Osteocyte (in vitro differentiated cells): ENCODE data around the gene TMEM41A. TPM values are rescaled to one million over a fixed set of nuclear protein-coding genes. Genes with fewer than 3 reads are reported as not detected.

Experiments used
- DNase-seq: peaks from one replicate; pipeline ENCODE4 v3.0.0; 2021; ENCODE audit warnings: mixed read lengths; ENCODE audit not compliant: unreplicated experiment; ENCODE audit errors: extremely low spot score
- H3K27ac Mint-ChIP-seq: one replicate; pipeline ENCODE4 v1.8.0; 2021; ENCODE audit warnings: mild to moderate bottlenecking, mixed read lengths; ENCODE audit not compliant: unreplicated experiment
- H3K27me3 Mint-ChIP-seq: one replicate; pipeline ENCODE4 v1.8.0; 2021; ENCODE audit warnings: mixed read lengths; ENCODE audit not compliant: unreplicated experiment
- H3K36me3 Mint-ChIP-seq: one replicate; pipeline ENCODE4 v1.8.0; 2021; ENCODE audit warnings: mixed read lengths; ENCODE audit not compliant: unreplicated experiment
- H3K4me1 Mint-ChIP-seq: one replicate; pipeline ENCODE4 v1.8.0; 2021; ENCODE audit warnings: mixed read lengths; ENCODE audit not compliant: unreplicated experiment
- H3K4me3 Mint-ChIP-seq: one replicate; pipeline ENCODE4 v1.8.0; 2021; ENCODE audit warnings: mild to moderate bottlenecking, moderate library complexity, mixed read lengths; ENCODE audit not compliant: unreplicated experiment
- H3K9me3 Mint-ChIP-seq: one replicate; pipeline ENCODE4 v1.8.0; 2021; ENCODE audit warnings: mixed read lengths; ENCODE audit not compliant: unreplicated experiment
- CTCF ChIP-seq: fragments of 200-600 bp; sonication (generic); IDR thresholded peaks from 2 replicates; pipeline ENCODE4 v1.5.0; 2021; ENCODE audit warnings: antibody characterized with exemption, mild to moderate bottlenecking, moderate library complexity
- long read RNA-seq: library from polyadenylated mRNA; unstranded; transcript quantifications from one replicate; pipeline ENCODE4 v2.0.0, GENCODE V29; 2021
- total RNA-seq: library from RNA; stranded (reverse); gene quantifications from 2 replicates; pipeline ENCODE4 v1.2.1, GENCODE V29; 2021

TMEM41A gene
- 17.4 and 17.5 TPM in 2 replicates for total RNA-seq
- long read RNA-seq, transcript TMEM41A-203 (5 exons, 2,827 nt), result major isoform, 7 of 15 reads
- long read RNA-seq, partial matches to known transcripts, result 0 of 15 reads
- long read RNA-seq, other reads (novel, unspliced or antisense), result 8 of 15 reads

DNA sequence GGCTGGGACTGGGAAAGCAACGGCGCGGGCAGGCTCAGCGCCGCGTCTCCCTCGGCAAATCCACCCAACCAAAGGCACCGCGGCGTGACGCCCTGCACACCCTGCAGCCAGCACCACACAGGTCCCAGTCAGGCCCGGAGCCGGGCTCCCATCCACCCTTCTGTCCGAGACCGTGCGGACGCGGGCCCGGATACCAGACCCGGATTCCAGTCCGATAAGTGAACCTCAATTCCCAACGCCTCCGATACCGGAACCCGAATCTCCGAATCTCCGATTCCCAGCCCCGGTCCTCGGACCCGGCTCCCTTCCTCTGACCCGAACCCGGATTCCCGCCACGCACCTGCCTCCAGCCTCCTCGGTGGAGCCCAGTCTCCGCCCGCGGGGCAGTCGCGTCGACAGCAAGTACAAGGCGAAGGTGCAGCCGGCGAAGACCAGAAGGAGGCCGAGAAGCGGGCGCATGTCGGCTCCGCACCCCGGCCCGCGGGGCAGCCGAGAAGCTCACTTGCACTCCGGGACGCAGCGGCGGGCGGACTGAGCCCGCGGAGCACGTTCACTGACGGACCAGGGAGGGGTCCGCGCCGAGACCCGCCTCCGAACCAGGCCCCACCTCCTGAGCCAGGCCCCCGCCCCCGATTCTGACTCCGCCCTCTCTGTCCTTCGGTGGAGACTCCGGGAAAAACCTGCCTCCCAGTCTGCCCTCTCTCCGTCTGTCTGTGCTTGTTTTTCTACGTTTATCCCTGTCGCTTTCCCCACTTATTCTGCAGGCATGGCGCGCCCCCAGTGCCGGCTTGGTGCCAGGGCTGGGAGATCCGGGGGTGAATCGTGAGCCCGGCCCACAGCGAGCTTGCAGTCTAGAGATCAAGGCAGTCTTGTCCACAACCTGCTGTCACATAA lies at the start of gene TMEM41A:
Gene TMEM41A, minus strand, starts transcription at position 533 of the 894 bp plus-strand sequence. Its CDS starts 74 bp downstream, at position 459.
- TF ChIP-seq CTCF, result no peak
- no peaks in the 10 kb centered on the region for H3K9me3 Mint-ChIP-seq

DNA sequence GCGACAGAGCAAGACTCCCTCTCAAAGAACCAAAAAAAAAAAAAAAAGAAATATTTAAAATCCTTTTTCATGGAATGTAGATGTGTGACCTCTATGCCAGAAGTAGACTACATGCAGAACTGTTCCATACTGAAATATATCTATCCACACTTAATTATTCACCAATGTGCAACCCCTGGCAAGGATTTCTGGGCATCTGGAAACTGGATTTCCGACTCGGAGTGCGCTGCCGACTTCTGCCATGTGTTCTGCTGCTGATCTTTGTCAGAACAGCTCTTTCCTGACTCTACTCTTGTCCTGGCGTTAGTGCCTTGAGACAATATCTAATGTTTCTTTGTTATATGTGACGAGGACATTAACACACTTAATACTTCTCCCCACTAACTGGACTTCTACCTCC lies 41.9 kb upstream of the TMEM41A start:
- H3K27me3 Mint-ChIP-seq, result peaks cover 2% of the 10 kb centered on the region
- H3K36me3 Mint-ChIP-seq, result no peaks in the 10 kb centered on the region
- no peak overlapping the region for H3K4me3 Mint-ChIP-seq
- no peak for TF ChIP-seq CTCF
- peaks cover 7% of the 10 kb centered on the region for H3K4me1 Mint-ChIP-seq
- no peaks in the 10 kb centered on the region for H3K9me3 Mint-ChIP-seq
- no peak for DNase-seq
- no peak overlapping the region for H3K27ac Mint-ChIP-seq

More for the DNA sequence above, at the start of gene TMEM41A:
- Mint-ChIP-seq H3K36me3 (peaks cover 13% of the 10 kb centered on the region), H3K4me3 (peak within 1 kb of the TSS; percentile 89), H3K27me3 (peaks cover 10% of the 10 kb centered on the region), H3K4me1 (peaks cover 12% of the 10 kb centered on the region), H3K27ac (peak within 1 kb of the TSS; percentile 92)
- DNase-seq, result peak; percentile 98

DNA sequence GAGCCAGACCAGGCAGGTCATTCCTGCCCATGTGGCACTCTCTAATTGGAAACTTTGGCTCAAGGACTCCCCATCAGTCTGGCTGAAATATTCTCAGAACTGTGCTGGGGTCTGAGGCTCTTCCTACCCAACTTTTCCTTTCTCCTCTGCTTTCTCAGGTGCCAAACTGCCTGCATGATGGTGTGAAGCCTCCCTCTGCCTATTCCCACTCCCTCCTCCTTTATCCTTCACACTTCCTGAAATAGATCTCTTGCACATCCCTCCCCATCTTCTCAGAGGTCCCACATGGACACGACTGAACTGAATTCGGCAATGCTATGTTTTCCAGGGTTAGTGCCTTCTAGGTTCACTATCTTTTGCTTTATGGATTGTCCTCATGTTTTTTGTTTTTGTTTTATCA lies 41.1 kb upstream of the TMEM41A start:
- no peaks in the 10 kb centered on the region for H3K36me3 Mint-ChIP-seq
- no peaks in the 10 kb centered on the region for H3K9me3 Mint-ChIP-seq
- peaks cover 2% of the 10 kb centered on the region for H3K27me3 Mint-ChIP-seq
- no peak for TF ChIP-seq CTCF
- no peak overlapping the region for H3K4me3 Mint-ChIP-seq
- no peak overlapping the region for H3K27ac Mint-ChIP-seq
- no peak for DNase-seq
- H3K4me1 Mint-ChIP-seq, result peaks cover 7% of the 10 kb centered on the region

DNA sequence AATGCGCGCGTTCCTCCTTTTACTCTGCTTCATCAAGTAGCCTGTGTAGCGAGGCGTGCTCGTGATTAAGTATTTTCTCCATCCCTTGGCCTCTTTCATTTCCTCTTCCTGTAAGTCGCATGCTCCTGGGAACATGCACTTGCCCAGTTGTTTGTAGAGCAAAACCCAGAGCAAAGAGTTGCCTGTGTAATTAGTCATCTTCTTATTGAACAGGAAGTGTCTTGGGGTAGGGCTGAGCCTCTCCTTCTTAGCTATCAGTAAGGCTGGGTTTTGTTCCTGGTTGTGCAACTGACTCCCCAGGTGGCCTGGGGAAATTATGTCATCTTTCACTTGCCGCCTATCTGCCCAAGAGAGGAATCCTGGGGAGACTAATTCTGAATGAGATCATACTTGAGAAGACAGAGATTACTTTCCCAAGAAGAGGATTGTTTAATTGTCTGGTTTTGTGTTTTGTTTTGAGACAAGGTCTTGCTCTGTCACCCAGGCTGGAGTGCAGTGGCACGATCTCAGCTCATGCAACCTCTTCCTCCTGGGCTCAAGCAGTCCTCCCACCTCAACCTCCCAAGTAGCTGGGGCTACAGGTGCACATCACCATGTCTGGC lies 38.6 kb upstream of the TMEM41A start:
- no peak for TF ChIP-seq CTCF
- no peak for DNase-seq
- no peak overlapping the region for H3K4me3 Mint-ChIP-seq
- peaks cover 7% of the 10 kb centered on the region for H3K4me1 Mint-ChIP-seq
- H3K27ac Mint-ChIP-seq, result no peak overlapping the region
- H3K36me3 Mint-ChIP-seq, result no peaks in the 10 kb centered on the region
- no peaks in the 10 kb centered on the region for H3K9me3 Mint-ChIP-seq
- H3K27me3 Mint-ChIP-seq, result peaks cover 2% of the 10 kb centered on the region

GRCh38 chr3:185534511-185534910 lies 35.7 kb upstream of the TMEM41A start:
- no peak overlapping the region for H3K4me3 Mint-ChIP-seq
- no peak for DNase-seq
- peaks cover 5% of the 10 kb centered on the region for H3K27me3 Mint-ChIP-seq
- TF ChIP-seq CTCF, result no peak
- H3K9me3 Mint-ChIP-seq, result no peaks in the 10 kb centered on the region
- peaks cover 7% of the 10 kb centered on the region for H3K4me1 Mint-ChIP-seq
- no peaks in the 10 kb centered on the region for H3K36me3 Mint-ChIP-seq
- no peak overlapping the region for H3K27ac Mint-ChIP-seq
